ENCODE data around the gene MGMT.

DNA sequence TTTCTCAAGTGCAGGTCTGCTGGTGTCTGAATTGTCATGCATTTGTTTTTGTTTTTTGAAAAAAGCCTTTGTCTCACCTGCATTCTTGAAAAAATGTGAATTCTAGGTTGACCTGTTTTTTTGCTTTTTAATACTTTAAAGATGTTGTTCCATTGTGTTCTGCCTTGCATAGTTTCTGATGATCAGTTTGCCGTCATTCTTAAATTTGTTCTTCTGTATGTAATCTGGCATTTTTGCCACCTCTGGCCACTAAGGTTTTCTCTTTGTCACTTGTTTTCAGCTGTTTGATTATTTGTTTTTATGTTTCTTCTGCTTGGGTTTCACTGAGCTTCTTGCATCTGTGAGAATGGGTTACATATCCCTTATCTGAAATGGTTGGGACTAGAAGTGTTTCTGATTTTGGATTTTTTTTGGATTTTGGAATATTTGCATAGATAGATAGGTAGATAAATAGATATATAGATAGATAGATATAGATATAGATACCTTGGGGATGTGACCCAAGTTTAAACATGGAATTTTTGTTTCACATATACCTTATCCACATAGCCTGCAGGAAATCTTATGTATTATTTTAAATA is 16.5 kb downstream of the MGMT start:
- no peak for TF ChIP-seq CTCF (IDR thresholded peaks at IDR 0.05; ENCODE audit: low read length)
- no peak for TF ChIP-seq EZH2 (optimal IDR thresholded peaks at IDR 0.05; ENCODE audit: low read depth, low read length)
- TF ChIP-seq EZH2phosphoT487 (IDR thresholded peaks at IDR 0.05; ENCODE audit: low read length): no peak
